ENCODE data around the gene OR5T1.

DNA sequence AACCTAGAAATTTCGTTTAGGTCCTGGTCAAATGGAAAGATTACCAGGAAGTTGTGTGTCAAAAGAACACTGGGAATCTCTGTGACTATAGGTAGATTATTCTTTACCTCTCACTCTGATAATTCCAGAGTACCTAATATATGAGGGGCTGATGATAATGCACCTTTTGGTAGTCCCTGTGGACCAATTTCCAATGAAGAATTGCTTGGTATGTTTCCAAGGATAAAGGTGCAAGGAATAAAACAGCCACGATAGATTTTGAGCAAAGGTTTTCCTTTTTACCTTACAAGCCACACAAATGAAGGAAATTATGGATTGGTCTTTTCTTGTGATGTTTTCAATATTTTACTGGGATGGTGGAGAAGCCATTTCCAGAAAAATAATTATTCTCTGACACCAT lies 18.2 kb downstream of the OR5T1 start, which contains the start of gene OR8H1:
- no peak for TF ChIP-seq POLR2AphosphoS5 (IDR thresholded peaks at IDR 0.05; ENCODE audit: insufficient read depth in 1 of 2, low read depth in 1 of 2)
- TF ChIP-seq, protein P1, sequence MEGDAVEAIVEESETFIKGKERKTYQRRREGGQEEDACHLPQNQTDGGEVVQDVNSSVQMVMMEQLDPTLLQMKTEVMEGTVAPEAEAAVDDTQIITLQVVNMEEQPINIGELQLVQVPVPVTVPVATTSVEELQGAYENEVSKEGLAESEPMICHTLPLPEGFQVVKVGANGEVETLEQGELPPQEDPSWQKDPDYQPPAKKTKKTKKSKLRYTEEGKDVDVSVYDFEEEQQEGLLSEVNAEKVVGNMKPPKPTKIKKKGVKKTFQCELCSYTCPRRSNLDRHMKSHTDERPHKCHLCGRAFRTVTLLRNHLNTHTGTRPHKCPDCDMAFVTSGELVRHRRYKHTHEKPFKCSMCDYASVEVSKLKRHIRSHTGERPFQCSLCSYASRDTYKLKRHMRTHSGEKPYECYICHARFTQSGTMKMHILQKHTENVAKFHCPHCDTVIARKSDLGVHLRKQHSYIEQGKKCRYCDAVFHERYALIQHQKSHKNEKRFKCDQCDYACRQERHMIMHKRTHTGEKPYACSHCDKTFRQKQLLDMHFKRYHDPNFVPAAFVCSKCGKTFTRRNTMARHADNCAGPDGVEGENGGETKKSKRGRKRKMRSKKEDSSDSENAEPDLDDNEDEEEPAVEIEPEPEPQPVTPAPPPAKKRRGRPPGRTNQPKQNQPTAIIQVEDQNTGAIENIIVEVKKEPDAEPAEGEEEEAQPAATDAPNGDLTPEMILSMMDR (IDR thresholded peaks at IDR 0.05): no peak
- TF ChIP-seq POLR2A (IDR thresholded peaks at IDR 0.05): no peak

Data from vagina (tissue), 2 donors.